ENCODE measurements around the gene OSBPL7. TPM values are rescaled to one million over a fixed set of nuclear protein-coding genes. Genes with fewer than 3 reads are reported as not detected.

OSBPL7 gene
- total RNA-seq, 2 donors from 2014 or later, result 52.4 to 59.6 TPM

- Mint-ChIP-seq H3K4me1 (peaks cover 38% of the 10 kb centered on the region), H3K36me3 (ENCODE audit: low read depth) (peaks cover 6% of the 10 kb centered on the region), H3K4me3 (peak overlapping the region; percentile 99), H3K27ac (peak overlapping the region; percentile 99), H3K27me3 (no peaks in the 10 kb centered on the region)
- peak in 2 of 3 donors; percentile 36 to 45 for DNase-seq
- H3K9me3 ChIP-seq (ENCODE audit: control insufficient read depth, low read length, poor library complexity, severe bottlenecking), result no peaks in the 10 kb centered on the region
- peak; percentile 79 for ATAC-seq
These were observed 8.3 kb upstream of the OSBPL7 start for GRCh38 chr17:47829870-47830269.

GRCh38 chr17:47823519-47823918, 1.9 kb upstream of the OSBPL7 start:
- DNase-seq (no peak), ATAC-seq (no peak)
- no peak overlapping the region for H3K4me3 Mint-ChIP-seq
- H3K4me1 Mint-ChIP-seq, result peaks cover 22% of the 10 kb centered on the region
- no peaks in the 10 kb centered on the region for H3K9me3 ChIP-seq (ENCODE audit: control insufficient read depth, low read length, poor library complexity, severe bottlenecking)
- H3K27me3 Mint-ChIP-seq, result no peaks in the 10 kb centered on the region
- H3K36me3 Mint-ChIP-seq (ENCODE audit: low read depth), result peaks cover 6% of the 10 kb centered on the region
- H3K27ac Mint-ChIP-seq, result peak overlapping the region; percentile 70

- Mint-ChIP-seq H3K27me3 (no peaks in the 10 kb centered on the region), H3K36me3 (ENCODE audit: low read depth) (peaks cover 7% of the 10 kb centered on the region), H3K27ac (peak overlapping the region; percentile 93), H3K4me1 (peaks cover 21% of the 10 kb centered on the region), H3K4me3 (no peak overlapping the region)
- H3K9me3 ChIP-seq (ENCODE audit: control insufficient read depth, low read length, poor library complexity, severe bottlenecking), result no peaks in the 10 kb centered on the region
- DNase-seq (no peak), ATAC-seq (no peak)
These were observed 1.2 kb upstream of the OSBPL7 start for GRCh38 chr17:47822785-47823184.

- Mint-ChIP-seq H3K4me3 (peak overlapping the region; percentile 97), H3K27ac (peak overlapping the region; percentile 93), H3K27me3 (no peaks in the 10 kb centered on the region), H3K4me1 (peaks cover 21% of the 10 kb centered on the region), H3K36me3 (ENCODE audit: low read depth) (peaks cover 8% of the 10 kb centered on the region)
- no peaks in the 10 kb centered on the region for H3K9me3 ChIP-seq (ENCODE audit: control insufficient read depth, low read length, poor library complexity, severe bottlenecking)
- no peak for DNase-seq
- no peak for ATAC-seq
These were observed 567 bp downstream of the OSBPL7 start for GRCh38 chr17:47821031-47821423.

GRCh38 chr17:47820033-47820789, 1.4 kb downstream of the OSBPL7 start:
- H3K4me1 Mint-ChIP-seq, result peaks cover 20% of the 10 kb centered on the region
- ATAC-seq (no peak), DNase-seq (no peak)
- peak overlapping the region; percentile 97 for H3K4me3 Mint-ChIP-seq
- H3K36me3 Mint-ChIP-seq (ENCODE audit: low read depth), result peaks cover 4% of the 10 kb centered on the region
- peak overlapping the region; percentile 93 for H3K27ac Mint-ChIP-seq
- no peaks in the 10 kb centered on the region for H3K9me3 ChIP-seq (ENCODE audit: control insufficient read depth, low read length, poor library complexity, severe bottlenecking)
- no peaks in the 10 kb centered on the region for H3K27me3 Mint-ChIP-seq

- Mint-ChIP-seq H3K4me3 (peak overlapping the region; percentile 45), H3K36me3 (ENCODE audit: low read depth) (peaks cover 4% of the 10 kb centered on the region)
These were observed 2.1 kb downstream of the OSBPL7 start for GRCh38 chr17:47819475-47819874.

GRCh38 chr17:47818002-47818695, 3.4 kb downstream of the OSBPL7 start:
- no peak overlapping the region for H3K27ac Mint-ChIP-seq
- H3K9me3 ChIP-seq (ENCODE audit: control insufficient read depth, low read length, poor library complexity, severe bottlenecking), result no peaks in the 10 kb centered on the region
- H3K4me3 Mint-ChIP-seq, result no peak overlapping the region
- no peak for DNase-seq
- ATAC-seq, result no peak
- peaks cover 19% of the 10 kb centered on the region for H3K4me1 Mint-ChIP-seq
- H3K27me3 Mint-ChIP-seq, result no peaks in the 10 kb centered on the region
- H3K36me3 Mint-ChIP-seq (ENCODE audit: low read depth), result peaks cover 3% of the 10 kb centered on the region

More at GRCh38 chr17:47819475-47819874, 2.1 kb downstream of the OSBPL7 start:
- H3K9me3 ChIP-seq (ENCODE audit: control insufficient read depth, low read length, poor library complexity, severe bottlenecking), result no peaks in the 10 kb centered on the region
- Mint-ChIP-seq H3K4me1 (peaks cover 20% of the 10 kb centered on the region), H3K27ac (peak overlapping the region; percentile 37), H3K27me3 (no peaks in the 10 kb centered on the region)
- DNase-seq, result no peak
- ATAC-seq, result no peak

GRCh38 chr17:47816947-47817346, 4.6 kb downstream of the OSBPL7 start:
- ATAC-seq (no peak), DNase-seq (no peak)
- Mint-ChIP-seq H3K27ac (no peak overlapping the region), H3K4me1 (peaks cover 24% of the 10 kb centered on the region), H3K4me3 (no peak overlapping the region), H3K27me3 (no peaks in the 10 kb centered on the region), H3K36me3 (ENCODE audit: low read depth) (peaks cover 10% of the 10 kb centered on the region)
- H3K9me3 ChIP-seq (ENCODE audit: control insufficient read depth, low read length, poor library complexity, severe bottlenecking), result no peaks in the 10 kb centered on the region

- Mint-ChIP-seq H3K36me3 (ENCODE audit: low read depth) (peaks cover 18% of the 10 kb centered on the region), H3K27ac (no peak overlapping the region), H3K27me3 (no peaks in the 10 kb centered on the region), H3K4me3 (no peak overlapping the region), H3K4me1 (peaks cover 24% of the 10 kb centered on the region)
- ATAC-seq (no peak), DNase-seq (no peak)
- no peaks in the 10 kb centered on the region for H3K9me3 ChIP-seq (ENCODE audit: control insufficient read depth, low read length, poor library complexity, severe bottlenecking)
These were observed 5.4 kb downstream of the OSBPL7 start for GRCh38 chr17:47816111-47816735.

- no peak for ATAC-seq
- H3K4me3 Mint-ChIP-seq, result no peak overlapping the region
- H3K27ac Mint-ChIP-seq, result no peak overlapping the region
- H3K36me3 Mint-ChIP-seq (ENCODE audit: low read depth), result peaks cover 22% of the 10 kb centered on the region
- no peaks in the 10 kb centered on the region for H3K9me3 ChIP-seq (ENCODE audit: control insufficient read depth, low read length, poor library complexity, severe bottlenecking)
- H3K27me3 Mint-ChIP-seq, result no peaks in the 10 kb centered on the region
- no peak for DNase-seq
- peaks cover 18% of the 10 kb centered on the region for H3K4me1 Mint-ChIP-seq
These were observed 6.3 kb downstream of the OSBPL7 start for GRCh38 chr17:47815106-47815918.

GRCh38 chr17:47813512-47814031, 8.0 kb downstream of the OSBPL7 start:
- H3K36me3 Mint-ChIP-seq (ENCODE audit: low read depth), result peaks cover 22% of the 10 kb centered on the region

GRCh38 chr17:47813077-47813476, 8.5 kb downstream of the OSBPL7 start:
- no peak for ATAC-seq
- no peak for DNase-seq
- H3K4me1 Mint-ChIP-seq, result peaks cover 17% of the 10 kb centered on the region
- peaks cover 25% of the 10 kb centered on the region for H3K36me3 Mint-ChIP-seq (ENCODE audit: low read depth)
- H3K27me3 Mint-ChIP-seq, result no peaks in the 10 kb centered on the region
- peak overlapping the region; percentile 87 for H3K27ac Mint-ChIP-seq
- H3K4me3 Mint-ChIP-seq, result peak overlapping the region; percentile 66
- no peaks in the 10 kb centered on the region for H3K9me3 ChIP-seq (ENCODE audit: control insufficient read depth, low read length, poor library complexity, severe bottlenecking)

More at GRCh38 chr17:47813512-47814031, 8.0 kb downstream of the OSBPL7 start:
- H3K27me3 Mint-ChIP-seq, result no peaks in the 10 kb centered on the region
- DNase-seq (no peak), ATAC-seq (no peak)
- H3K4me3 Mint-ChIP-seq, result no peak overlapping the region
- H3K27ac Mint-ChIP-seq, result no peak overlapping the region
- peaks cover 17% of the 10 kb centered on the region for H3K4me1 Mint-ChIP-seq
- no peaks in the 10 kb centered on the region for H3K9me3 ChIP-seq (ENCODE audit: control insufficient read depth, low read length, poor library complexity, severe bottlenecking)
